ENCODE results near the gene NUCB1.
A peak's percentile ranks its signal among the peaks of the same experiment; 100 is the strongest.

NUCB1 gene

GRCh38 chr19:48964205-48965039 lies 64.3 kb downstream of the NUCB1 start:
- Histone ChIP-seq H3K27me3 (replicated peaks in 2 of 5; ENCODE audit: control insufficient read depth in 4 of 5, insufficient read depth in 5 of 5, low read length in 4 of 5) (no peaks in the 10 kb centered on the region), H3K4me3 (ENCODE audit: control insufficient read depth in 1 of 7, extremely low read depth in 1 of 7, insufficient read depth in 4 of 7, low read depth in 2 of 7, low read length in 6 of 7) (peak overlapping the region in 6 of 7 experiments; percentile 49 to 92 (median 63)), H3K36me3 (ENCODE audit: control insufficient read depth in 4 of 4, insufficient read depth in 4 of 4, low read length in 3 of 4) (peaks cover 11 to 42% (median 23%) of the 10 kb centered on the region in 4 experiments), H3K9me3 (ENCODE audit: control extremely low read depth in 1 of 5, control insufficient read depth in 4 of 5, insufficient read depth in 2 of 5, low read depth in 1 of 5, low read length in 4 of 5) (no peaks in the 10 kb centered on the region), H3K4me1 (ENCODE audit: control extremely low read depth in 1 of 4, control insufficient read depth in 4 of 4, insufficient read depth in 4 of 4, low read length in 3 of 4) (peaks cover 13 to 59% (median 51%) of the 10 kb centered on the region in 4 experiments), H3K27ac (ENCODE audit: insufficient read depth in 1 of 2, low read depth in 1 of 2, low read length in 2 of 2, poor library complexity in 1 of 2, severe bottlenecking in 2 of 2) (peak overlapping the region; percentile 97 to 98)
- DNase-seq, result no peak
- WGBS (ENCODE audit: insufficient coverage), result 5% methylated on average over 7 of the region's 19 CpGs
- ChIA-PET CTCF (interaction anchor here (1.1 to 2.2 kb wide), 2 partner anchors 10 to 46 kb away, joined by 3 to 6 read pairs; partner anchors contain the start of gene BAX), POLR2A (interaction anchor here (0.5 to 2.3 kb wide), 15 partner anchors 9 to 1760 kb away, joined by 3 to 26 read pairs (median 3); partner anchors contain the start of genes BAX, GYS1, PPP1R15A and RUVBL2)

DNA sequence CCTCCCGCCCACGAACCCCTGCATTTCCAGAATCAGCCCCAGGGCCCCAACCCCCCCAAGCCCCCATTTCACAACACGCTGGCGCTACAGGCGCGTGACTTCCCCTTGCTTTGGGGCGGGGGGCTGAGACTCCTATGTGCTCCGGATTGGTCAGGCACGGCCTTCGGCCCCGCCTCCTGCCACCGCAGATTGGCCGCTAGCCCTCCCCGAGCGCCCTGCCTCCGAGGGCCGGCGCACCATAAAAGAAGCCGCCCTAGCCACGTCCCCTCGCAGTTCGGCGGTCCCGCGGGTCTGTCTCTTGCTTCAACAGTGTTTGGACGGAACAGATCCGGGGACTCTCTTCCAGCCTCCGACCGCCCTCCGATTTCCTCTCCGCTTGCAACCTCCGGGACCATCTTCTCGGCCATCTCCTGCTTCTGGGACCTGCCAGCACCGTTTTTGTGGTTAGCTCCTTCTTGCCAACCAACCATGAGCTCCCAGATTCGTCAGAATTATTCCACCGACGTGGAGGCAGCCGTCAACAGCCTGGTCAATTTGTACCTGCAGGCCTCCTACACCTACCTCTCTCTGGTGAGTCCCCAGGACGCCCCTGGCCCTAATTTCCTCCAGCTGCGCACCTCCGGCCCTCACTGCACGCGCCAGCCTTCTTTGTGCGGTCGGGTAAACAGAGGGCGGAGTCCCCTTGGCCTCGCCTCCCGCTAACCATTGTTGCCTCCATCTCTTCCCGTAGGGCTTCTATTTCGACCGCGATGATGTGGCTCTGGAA lies 65.1 kb downstream of the NUCB1 start, which contains the start of gene FTL:
Gene FTL (plus strand): TSS at position 270 of the 766 bp plus-strand sequence. CDS start 199 bp downstream, at position 469.
- WGBS (ENCODE audit: insufficient coverage), result under 1% methylated on average over 46 of the region's 52 CpGs
- ChIA-PET CTCF (interaction anchor here (1.1 to 2.2 kb wide), 4 partner anchors 11 to 123 kb away, joined by 3 to 6 read pairs (median 6); partner anchors contain the start of gene BAX), POLR2A (interaction anchor here (0.6 to 2.3 kb wide), 6 partner anchors 12 to 1759 kb away, joined by 3 to 11 read pairs (median 3); partner anchors contain the start of genes GYS1, PPP1R15A and RUVBL2)
- Histone ChIP-seq H3K4me3 (ENCODE audit: control insufficient read depth in 1 of 7, extremely low read depth in 1 of 7, insufficient read depth in 4 of 7, low read depth in 2 of 7, low read length in 6 of 7) (peak within 1 kb of the TSS; percentile 81 to 96 (median 92)), H3K36me3 (ENCODE audit: control insufficient read depth in 4 of 4, insufficient read depth in 4 of 4, low read length in 3 of 4) (peaks cover 14 to 48% (median 29%) of the 10 kb centered on the region in 4 experiments), H3K27me3 (replicated peaks in 2 of 5; ENCODE audit: control insufficient read depth in 4 of 5, insufficient read depth in 5 of 5, low read length in 4 of 5) (no peaks in the 10 kb centered on the region), H3K27ac (ENCODE audit: insufficient read depth in 1 of 2, low read depth in 1 of 2, low read length in 2 of 2, poor library complexity in 1 of 2, severe bottlenecking in 2 of 2) (peak within 1 kb of the TSS; percentile 97 to 98), H3K4me1 (ENCODE audit: control extremely low read depth in 1 of 4, control insufficient read depth in 4 of 4, insufficient read depth in 4 of 4, low read length in 3 of 4) (peaks cover 13 to 59% (median 51%) of the 10 kb centered on the region in 4 experiments), H3K9me3 (ENCODE audit: control extremely low read depth in 1 of 5, control insufficient read depth in 4 of 5, insufficient read depth in 2 of 5, low read depth in 1 of 5, low read length in 4 of 5) (no peaks in the 10 kb centered on the region)
- DNase-seq, result peak; percentile 95 to 98 (median 97)

- Histone ChIP-seq H3K9me3 (ENCODE audit: control extremely low read depth in 1 of 5, control insufficient read depth in 4 of 5, insufficient read depth in 2 of 5, low read depth in 1 of 5, low read length in 4 of 5) (no peaks in the 10 kb centered on the region), H3K27ac (ENCODE audit: insufficient read depth in 1 of 2, low read depth in 1 of 2, low read length in 2 of 2, poor library complexity in 1 of 2, severe bottlenecking in 2 of 2) (peak overlapping the region; percentile 68 to 85), H3K4me3 (ENCODE audit: control insufficient read depth in 1 of 7, extremely low read depth in 1 of 7, insufficient read depth in 4 of 7, low read depth in 2 of 7, low read length in 6 of 7) (peak overlapping the region; percentile 81 to 96 (median 92)), H3K4me1 (ENCODE audit: control extremely low read depth in 1 of 4, control insufficient read depth in 4 of 4, insufficient read depth in 4 of 4, low read length in 3 of 4) (peaks cover 13 to 61% (median 54%) of the 10 kb centered on the region in 4 experiments), H3K27me3 (replicated peaks in 2 of 5; ENCODE audit: control insufficient read depth in 4 of 5, insufficient read depth in 5 of 5, low read length in 4 of 5) (no peaks in the 10 kb centered on the region), H3K36me3 (ENCODE audit: control insufficient read depth in 4 of 4, insufficient read depth in 4 of 4, low read length in 3 of 4) (peaks cover 14 to 46% (median 31%) of the 10 kb centered on the region in 4 experiments)
- peak; percentile 84 to 92 (median 90) for DNase-seq
- CTCF ChIA-PET, result interaction anchor here (0.7 to 1.7 kb wide), 3 partner anchors 11 to 124 kb away, joined by 3 to 6 read pairs (median 5); no protein-coding TSS in a partner anchor
- 29% methylated on average over 17 of the region's 36 CpGs for WGBS (ENCODE audit: insufficient coverage)
- POLR2A ChIA-PET, result interaction anchor here (0.7 to 1.2 kb wide), 5 partner anchors 13 to 94 kb away, joined by 3 to 4 read pairs (median 3); partner anchors contain the start of gene PPP1R15A
Measured at GRCh38 chr19:48965806-48966540, 65.9 kb downstream of the NUCB1 start.

GRCh38 chr19:48966541-48967345 lies 66.6 kb downstream of the NUCB1 start:
- Histone ChIP-seq H3K9me3 (ENCODE audit: control extremely low read depth in 1 of 5, control insufficient read depth in 4 of 5, insufficient read depth in 2 of 5, low read depth in 1 of 5, low read length in 4 of 5) (no peaks in the 10 kb centered on the region), H3K4me1 (ENCODE audit: control extremely low read depth in 1 of 4, control insufficient read depth in 4 of 4, insufficient read depth in 4 of 4, low read length in 3 of 4) (peaks cover 13 to 53% (median 49%) of the 10 kb centered on the region in 4 experiments), H3K27me3 (replicated peaks in 2 of 5; ENCODE audit: control insufficient read depth in 4 of 5, insufficient read depth in 5 of 5, low read length in 4 of 5) (no peaks in the 10 kb centered on the region), H3K36me3 (ENCODE audit: control insufficient read depth in 4 of 4, insufficient read depth in 4 of 4, low read length in 3 of 4) (peaks cover 14 to 43% (median 31%) of the 10 kb centered on the region in 4 experiments), H3K4me3 (ENCODE audit: control insufficient read depth in 1 of 7, extremely low read depth in 1 of 7, insufficient read depth in 4 of 7, low read depth in 2 of 7, low read length in 6 of 7) (peak overlapping the region in 6 of 7 experiments; percentile 81 to 96 (median 92)), H3K27ac (ENCODE audit: insufficient read depth in 1 of 2, low read depth in 1 of 2, low read length in 2 of 2, poor library complexity in 1 of 2, severe bottlenecking in 2 of 2) (peak overlapping the region in 1 of 2 experiments; percentile 85)
- ChIA-PET CTCF (interaction anchor here (0.7 to 1.7 kb wide), 7 partner anchors 10 to 124 kb away, joined by 3 to 6 read pairs (median 5); no protein-coding TSS in a partner anchor), POLR2A (interaction anchor here (0.6 to 1.3 kb wide), 3 partner anchors 27 to 636 kb away, joined by 3 to 4 read pairs (median 3); partner anchors contain the start of genes GYS1 and RUVBL2)
- 92% methylated on average over 7 of the region's 10 CpGs for WGBS (ENCODE audit: insufficient coverage)
- no peak for DNase-seq

- peak in 2 of 3 donors; percentile 34 to 44 for DNase-seq
- 94% methylated on average over 12 of the region's 14 CpGs for WGBS (ENCODE audit: insufficient coverage)
- ChIA-PET CTCF (interaction anchor here (0.7 to 1.3 kb wide), 8 partner anchors 9 to 179 kb away, joined by 3 to 5 read pairs (median 3); partner anchors contain the start of genes GYS1 and RUVBL2), POLR2A (interaction anchor here (0.6 to 1.3 kb wide), 5 partner anchors 26 to 636 kb away, joined by 3 to 4 read pairs (median 3); partner anchors contain the start of genes GYS1, NUCB1 and RUVBL2)
- H3K9me3 ChIP-seq (ENCODE audit: control extremely low read depth in 1 of 5, control insufficient read depth in 4 of 5, insufficient read depth in 2 of 5, low read depth in 1 of 5, low read length in 4 of 5), result no peaks in the 10 kb centered on the region
- H3K27me3 ChIP-seq (replicated peaks in 2 of 5; ENCODE audit: control insufficient read depth in 4 of 5, insufficient read depth in 5 of 5, low read length in 4 of 5), result no peaks in the 10 kb centered on the region
- peak overlapping the region in 1 of 7 experiments; percentile 36 for H3K4me3 ChIP-seq (ENCODE audit: control insufficient read depth in 1 of 7, extremely low read depth in 1 of 7, insufficient read depth in 4 of 7, low read depth in 2 of 7, low read length in 6 of 7)
- H3K36me3 ChIP-seq (ENCODE audit: control insufficient read depth in 4 of 4, insufficient read depth in 4 of 4, low read length in 3 of 4), result peaks cover 14 to 43% (median 31%) of the 10 kb centered on the region in 4 experiments
- H3K4me1 ChIP-seq (ENCODE audit: control extremely low read depth in 1 of 4, control insufficient read depth in 4 of 4, insufficient read depth in 4 of 4, low read length in 3 of 4), result peaks cover 13 to 45% (median 41%) of the 10 kb centered on the region in 4 experiments
- H3K27ac ChIP-seq (ENCODE audit: insufficient read depth in 1 of 2, low read depth in 1 of 2, low read length in 2 of 2, poor library complexity in 1 of 2, severe bottlenecking in 2 of 2), result peak overlapping the region in 1 of 2 experiments; percentile 85
Measured at GRCh38 chr19:48967346-48968178, 67.5 kb downstream of the NUCB1 start.

Data from common myeloid progenitor, CD34-positive (primary cell).